Peyer's patch (tissue), 4 donors: ENCODE results near the gene MIEF2.

ENCODE experiments used
- CTCF ChIP-seq, 6 experiments: fragments of 450-650 bp in 4 of 6; fragments of 200-600 bp in 2 of 6; sonication (generic) in 1 of 6; IDR thresholded peaks; one replicate each; pipeline ENCODE4 v1.5.1; 2017 to 2019; ENCODE audit warnings: antibody characterized with exemption in 6 of 6, mild to moderate bottlenecking in 3 of 6, moderate library complexity in 1 of 6
- POLR2A ChIP-seq, 2 donors: fragments of 450-650 bp; IDR thresholded peaks; one replicate each; pipeline ENCODE4 v1.5.1; 2017; ENCODE audit warnings: antibody characterized with exemption in 2 of 2, mild to moderate bottlenecking in 2 of 2, moderate library complexity in 2 of 2

GRCh38 chr17:18314731-18315561 is 54.5 kb downstream of the MIEF2 start, which contains the start of the genes SMCR8 and TOP3A:
- peak; percentile 14 to 47 for TF ChIP-seq POLR2A (IDR thresholded peaks at IDR 0.05)
- peak in 3 of 6 experiments; percentile 15 to 35 (median 29) for TF ChIP-seq CTCF (IDR thresholded peaks at IDR 0.05)
